ENCODE data around the gene CCSER1.

GRCh38 chr4:91359041-91360031 lies 1232.1 kb downstream of the CCSER1 start:
- TF ChIP-seq CTCF (IDR thresholded peaks at IDR 0.05; ENCODE audit: low read length) (no peak), EZH2 (IDR thresholded peaks at IDR 0.05; ENCODE audit: borderline replicate concordance, low read length) (no peak)

All from OCI-LY1 (cell line).